ENCODE data around the gene SPACA6. TPM values are rescaled to one million over a fixed set of nuclear protein-coding genes. Genes with fewer than 3 reads are reported as not detected.
A peak's percentile ranks its signal among the peaks of the same experiment; 100 is the strongest.

The SPACA6 gene
- total and polyA plus RNA-seq, 9 of the 15 experiments (the other 6 are each of a cell fraction or from before 2014, with no cell fraction given), result 1.3 to 17.3 (median 6.2) TPM

DNA sequence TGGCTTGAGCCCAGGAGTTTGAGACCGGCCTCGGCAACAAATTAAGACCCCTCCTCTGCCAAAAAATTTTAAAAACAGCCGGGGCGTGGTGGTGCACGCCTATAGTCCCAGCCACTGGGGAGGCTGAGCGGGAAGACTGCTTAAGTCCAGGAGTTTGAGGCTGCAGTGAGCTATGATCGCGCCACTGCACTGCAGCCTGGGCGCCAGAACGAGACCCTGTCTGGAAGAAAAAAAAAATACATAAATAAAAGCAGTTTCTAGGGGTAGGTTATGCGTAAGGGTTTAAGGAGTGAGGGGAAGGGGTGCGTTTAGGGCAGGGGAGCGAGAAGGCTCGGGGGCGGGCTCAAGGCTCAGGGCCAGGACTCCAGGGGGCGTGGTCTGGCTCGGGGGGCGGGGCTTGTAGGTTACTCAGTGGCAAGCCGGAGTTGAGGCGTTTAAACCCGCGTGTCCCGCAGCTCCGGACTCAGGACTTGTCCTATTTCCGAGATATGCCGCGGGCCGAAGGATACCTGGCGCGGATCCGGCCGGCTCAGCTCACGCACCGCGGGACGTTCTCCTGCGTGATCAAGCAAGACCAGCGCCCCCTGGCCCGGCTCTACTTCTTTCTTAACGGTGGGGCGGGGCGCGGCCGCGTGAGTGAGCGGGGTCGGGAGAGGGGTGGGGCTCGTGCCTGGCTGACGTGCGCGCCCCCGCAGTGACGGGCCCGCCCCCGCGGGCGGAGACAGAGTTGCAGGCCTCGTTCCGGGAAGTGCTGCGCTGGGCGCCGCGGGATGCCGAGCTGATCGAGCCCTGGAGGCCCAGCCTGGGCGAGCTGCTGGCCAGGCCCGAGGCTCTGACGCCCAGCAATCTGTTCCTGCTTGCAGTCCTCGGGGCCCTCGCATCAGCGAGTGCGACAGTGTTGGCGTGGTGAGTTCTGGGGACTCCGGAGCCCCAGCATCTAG is 10.7 kb downstream of the SPACA6 start (continued):
- TF ChIP-seq, protein P1, sequence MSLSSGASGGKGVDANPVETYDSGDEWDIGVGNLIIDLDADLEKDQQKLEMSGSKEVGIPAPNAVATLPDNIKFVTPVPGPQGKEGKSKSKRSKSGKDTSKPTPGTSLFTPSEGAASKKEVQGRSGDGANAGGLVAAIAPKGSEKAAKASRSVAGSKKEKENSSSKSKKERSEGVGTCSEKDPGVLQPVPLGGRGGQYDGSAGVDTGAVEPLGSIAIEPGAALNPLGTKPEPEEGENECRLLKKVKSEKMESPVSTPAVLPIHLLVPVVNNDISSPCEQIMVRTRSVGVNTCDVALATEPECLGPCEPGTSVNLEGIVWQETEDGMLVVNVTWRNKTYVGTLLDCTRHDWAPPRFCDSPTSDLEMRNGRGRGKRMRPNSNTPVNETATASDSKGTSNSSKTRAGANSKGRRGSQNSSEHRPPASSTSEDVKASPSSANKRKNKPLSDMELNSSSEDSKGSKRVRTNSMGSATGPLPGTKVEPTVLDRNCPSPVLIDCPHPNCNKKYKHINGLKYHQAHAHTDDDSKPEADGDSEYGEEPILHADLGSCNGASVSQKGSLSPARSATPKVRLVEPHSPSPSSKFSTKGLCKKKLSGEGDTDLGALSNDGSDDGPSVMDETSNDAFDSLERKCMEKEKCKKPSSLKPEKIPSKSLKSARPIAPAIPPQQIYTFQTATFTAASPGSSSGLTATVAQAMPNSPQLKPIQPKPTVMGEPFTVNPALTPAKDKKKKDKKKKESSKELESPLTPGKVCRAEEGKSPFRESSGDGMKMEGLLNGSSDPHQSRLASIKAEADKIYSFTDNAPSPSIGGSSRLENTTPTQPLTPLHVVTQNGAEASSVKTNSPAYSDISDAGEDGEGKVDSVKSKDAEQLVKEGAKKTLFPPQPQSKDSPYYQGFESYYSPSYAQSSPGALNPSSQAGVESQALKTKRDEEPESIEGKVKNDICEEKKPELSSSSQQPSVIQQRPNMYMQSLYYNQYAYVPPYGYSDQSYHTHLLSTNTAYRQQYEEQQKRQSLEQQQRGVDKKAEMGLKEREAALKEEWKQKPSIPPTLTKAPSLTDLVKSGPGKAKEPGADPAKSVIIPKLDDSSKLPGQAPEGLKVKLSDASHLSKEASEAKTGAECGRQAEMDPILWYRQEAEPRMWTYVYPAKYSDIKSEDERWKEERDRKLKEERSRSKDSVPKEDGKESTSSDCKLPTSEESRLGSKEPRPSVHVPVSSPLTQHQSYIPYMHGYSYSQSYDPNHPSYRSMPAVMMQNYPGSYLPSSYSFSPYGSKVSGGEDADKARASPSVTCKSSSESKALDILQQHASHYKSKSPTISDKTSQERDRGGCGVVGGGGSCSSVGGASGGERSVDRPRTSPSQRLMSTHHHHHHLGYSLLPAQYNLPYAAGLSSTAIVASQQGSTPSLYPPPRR (CRISPR knock-in tag; IDR thresholded peaks at IDR 0.05; ENCODE audit: borderline replicate concordance), result 0 out of 2 replicates have a peak, but pooled peaks have one; percentile 72
- TF ChIP-seq SMC3 (conservative IDR thresholded peaks at IDR 0.05; ENCODE audit: insufficient read depth, low read depth, low read length) (no peak; the same call in 1 of the 2 replicates), DPF2 (IDR thresholded peaks at IDR 0.05) (0 out of 2 replicates have a peak, but pooled peaks have one; percentile 4), L3MBTL2 (IDR thresholded peaks at IDR 0.05) (peak; percentile 62), SMAD2 (IDR thresholded peaks at IDR 0.05; ENCODE audit: low read depth, low read length) (no peak), SIX5 (IDR thresholded peaks at IDR 0.05; ENCODE audit: borderline replicate concordance in 1 of 2, insufficient read depth in 1 of 2, low read depth in 1 of 2, low read length in 2 of 2) (no peak), SMAD3 (CRISPR knock-in tag; conservative IDR thresholded peaks at IDR 0.05) (peak; percentile 80; the same call in 1 of the 2 replicates), NCOR1 (IDR thresholded peaks at IDR 0.05) (peak; percentile 48), RUNX1 (IDR thresholded peaks at IDR 0.05; ENCODE audit: low read depth) (0 out of 2 replicates have a peak, but pooled peaks have one; percentile 25), ZNF57 (CRISPR knock-in tag; IDR thresholded peaks at IDR 0.05) (no peak), MCM5 (IDR thresholded peaks at IDR 0.05; ENCODE audit: low read depth) (no peak), ZNF766 (CRISPR knock-in tag; conservative IDR thresholded peaks at IDR 0.05) (0 out of 2 replicates have a peak, but pooled peaks have one; percentile 38), HCFC1 (IDR thresholded peaks at IDR 0.05; ENCODE audit: low read depth, low read length) (peak; percentile 52)
- TF ChIP-seq, protein P2, sequence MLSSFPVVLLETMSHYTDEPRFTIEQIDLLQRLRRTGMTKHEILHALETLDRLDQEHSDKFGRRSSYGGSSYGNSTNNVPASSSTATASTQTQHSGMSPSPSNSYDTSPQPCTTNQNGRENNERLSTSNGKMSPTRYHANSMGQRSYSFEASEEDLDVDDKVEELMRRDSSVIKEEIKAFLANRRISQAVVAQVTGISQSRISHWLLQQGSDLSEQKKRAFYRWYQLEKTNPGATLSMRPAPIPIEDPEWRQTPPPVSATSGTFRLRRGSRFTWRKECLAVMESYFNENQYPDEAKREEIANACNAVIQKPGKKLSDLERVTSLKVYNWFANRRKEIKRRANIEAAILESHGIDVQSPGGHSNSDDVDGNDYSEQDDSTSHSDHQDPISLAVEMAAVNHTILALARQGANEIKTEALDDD (IDR thresholded peaks at IDR 0.05), result no peak
- TF ChIP-seq, protein P3, sequence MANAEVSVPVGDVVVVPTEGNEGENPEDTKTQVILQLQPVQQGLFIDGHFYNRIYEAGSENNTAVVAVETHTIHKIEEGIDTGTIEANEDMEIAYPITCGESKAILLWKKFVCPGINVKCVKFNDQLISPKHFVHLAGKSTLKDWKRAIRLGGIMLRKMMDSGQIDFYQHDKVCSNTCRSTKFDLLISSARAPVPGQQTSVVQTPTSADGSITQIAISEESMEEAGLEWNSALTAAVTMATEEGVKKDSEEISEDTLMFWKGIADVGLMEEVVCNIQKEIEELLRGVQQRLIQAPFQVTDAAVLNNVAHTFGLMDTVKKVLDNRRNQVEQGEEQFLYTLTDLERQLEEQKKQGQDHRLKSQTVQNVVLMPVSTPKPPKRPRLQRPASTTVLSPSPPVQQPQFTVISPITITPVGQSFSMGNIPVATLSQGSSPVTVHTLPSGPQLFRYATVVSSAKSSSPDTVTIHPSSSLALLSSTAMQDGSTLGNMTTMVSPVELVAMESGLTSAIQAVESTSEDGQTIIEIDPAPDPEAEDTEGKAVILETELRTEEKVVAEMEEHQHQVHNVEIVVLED (CRISPR knock-in tag; IDR thresholded peaks at IDR 0.05), result peak; percentile 95
- TF ChIP-seq, protein P4, sequence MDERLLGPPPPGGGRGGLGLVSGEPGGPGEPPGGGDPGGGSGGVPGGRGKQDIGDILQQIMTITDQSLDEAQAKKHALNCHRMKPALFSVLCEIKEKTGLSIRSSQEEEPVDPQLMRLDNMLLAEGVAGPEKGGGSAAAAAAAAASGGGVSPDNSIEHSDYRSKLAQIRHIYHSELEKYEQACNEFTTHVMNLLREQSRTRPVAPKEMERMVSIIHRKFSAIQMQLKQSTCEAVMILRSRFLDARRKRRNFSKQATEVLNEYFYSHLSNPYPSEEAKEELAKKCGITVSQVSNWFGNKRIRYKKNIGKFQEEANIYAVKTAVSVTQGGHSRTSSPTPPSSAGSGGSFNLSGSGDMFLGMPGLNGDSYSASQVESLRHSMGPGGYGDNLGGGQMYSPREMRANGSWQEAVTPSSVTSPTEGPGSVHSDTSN (CRISPR knock-in tag; IDR thresholded peaks at IDR 0.05; ENCODE audit: low read depth), result peak; percentile 8; the same call in 1 of the 2 replicates
- TF ChIP-seq, protein P4 (tag; conservative IDR thresholded peaks at IDR 0.05; ENCODE audit: low read depth), result no peak
